Measurements from ENCODE around the gene LRRC39.
A peak's percentile ranks its signal among the peaks of the same experiment; 100 is the strongest.

LRRC39 gene

GRCh38 chr1:100115524-100115923, 62.5 kb downstream of the LRRC39 start:
- Histone ChIP-seq H3K27me3 (replicated peaks) (no peaks in the 10 kb centered on the region), H3K27ac (no peak overlapping the region), H3K36me3 (replicated peaks) (no peaks in the 10 kb centered on the region), H3K4me3 (ENCODE audit: low read depth, low read length) (no peak overlapping the region)
- no peak for TF ChIP-seq CTCF (IDR thresholded peaks at IDR 0.05; ENCODE audit: low read depth, low read length, missing control alignments)
- in situ Hi-C loops (cut with HindIII; ENCODE audit: low pct_ligation_motif_present, low sequenced_read_pairs): no loop called here
- DNase-seq: no peak

- TF ChIP-seq CTCF (IDR thresholded peaks at IDR 0.05; ENCODE audit: low read depth, low read length, missing control alignments): no peak
- in situ Hi-C loops (cut with HindIII; ENCODE audit: low pct_ligation_motif_present, low sequenced_read_pairs): no loop called here
These were observed 68.4 kb downstream of the LRRC39 start for GRCh38 chr1:100109554-100110066.

GRCh38 chr1:100107696-100108095, 70.4 kb downstream of the LRRC39 start:
- H3K27ac ChIP-seq: no peak overlapping the region
- in situ Hi-C loops (cut with HindIII; ENCODE audit: low pct_ligation_motif_present, low sequenced_read_pairs): no loop called here

More at GRCh38 chr1:100109554-100110066, 68.4 kb downstream of the LRRC39 start:
- H3K27me3 ChIP-seq (replicated peaks): no peaks in the 10 kb centered on the region
- no peak overlapping the region for H3K27ac ChIP-seq
- H3K36me3 ChIP-seq (replicated peaks): no peaks in the 10 kb centered on the region
- no peak for DNase-seq
- H3K4me3 ChIP-seq (ENCODE audit: low read depth, low read length): no peak overlapping the region

GRCh38 chr1:100101564-100101963, 76.5 kb downstream of the LRRC39 start:
- in situ Hi-C loops (cut with HindIII; ENCODE audit: low pct_ligation_motif_present, low sequenced_read_pairs): no loop called here
- Histone ChIP-seq H3K4me3 (ENCODE audit: low read depth, low read length) (no peak overlapping the region), H3K27ac (no peak overlapping the region), H3K36me3 (replicated peaks) (no peaks in the 10 kb centered on the region), H3K27me3 (replicated peaks) (no peaks in the 10 kb centered on the region)
- no peak for TF ChIP-seq CTCF (IDR thresholded peaks at IDR 0.05; ENCODE audit: low read depth, low read length, missing control alignments)
- DNase-seq: no peak

More at GRCh38 chr1:100107696-100108095, 70.4 kb downstream of the LRRC39 start:
- no peaks in the 10 kb centered on the region for H3K36me3 ChIP-seq (replicated peaks)
- H3K4me3 ChIP-seq (ENCODE audit: low read depth, low read length): no peak overlapping the region
- H3K27me3 ChIP-seq (replicated peaks): no peaks in the 10 kb centered on the region
- DNase-seq: no peak
- no peak for TF ChIP-seq CTCF (IDR thresholded peaks at IDR 0.05; ENCODE audit: low read depth, low read length, missing control alignments)

- H3K27me3 ChIP-seq (replicated peaks): no peaks in the 10 kb centered on the region
- H3K4me3 ChIP-seq (ENCODE audit: low read depth, low read length): no peak overlapping the region
- DNase-seq: peak; percentile 79
- in situ Hi-C loops (cut with HindIII; ENCODE audit: low pct_ligation_motif_present, low sequenced_read_pairs): no loop called here
- no peak for TF ChIP-seq CTCF (IDR thresholded peaks at IDR 0.05; ENCODE audit: low read depth, low read length, missing control alignments)
- H3K36me3 ChIP-seq (replicated peaks): no peaks in the 10 kb centered on the region
- no peak overlapping the region for H3K27ac ChIP-seq
These were observed 77.9 kb downstream of the LRRC39 start for GRCh38 chr1:100100202-100100601.

All from brain microvascular endothelial cell (primary cell).